H1 (cell line): Measurements from ENCODE around the gene PC. TPM values are rescaled to one million over a fixed set of nuclear protein-coding genes. Genes with fewer than 3 reads are reported as not detected.

Source experiments
- CHD1 ChIP-seq: IDR thresholded peaks from 2 replicates; pipeline ENCODE4 v1.6.1; 2012; ENCODE audit warnings: low read depth, low read length, improper control_type of control experiment
- EGR1 ChIP-seq: IDR thresholded peaks from 2 replicates; pipeline ENCODE4 v1.6.1; 2011; ENCODE audit warnings: low read depth, low read length, borderline replicate concordance
- MAX ChIP-seq: IDR thresholded peaks from 2 replicates; pipeline ENCODE4 v1.6.1; 2012; ENCODE audit warnings: inconsistent platforms
- NANOG ChIP-seq: IDR thresholded peaks from 2 replicates; pipeline ENCODE4 v1.6.1; 2011; ENCODE audit warnings: low read length, low read depth, mild to moderate bottlenecking, inconsistent platforms; ENCODE audit not compliant: insufficient read depth, poor library complexity, severe bottlenecking
- RFX5 ChIP-seq: IDR thresholded peaks from 2 replicates; pipeline ENCODE4 v1.6.1; 2011; ENCODE audit warnings: low read depth, low read length, improper control_type of control experiment, borderline replicate concordance
- RNF2 ChIP-seq: fragments of 200-900, 300-1000 bp; sonication (generic); IDR thresholded peaks from 2 replicates; pipeline ENCODE4 v1.7.1; 2016; ENCODE audit warnings: borderline replicate concordance, low read depth, mild to moderate bottlenecking, antibody characterized with exemption, low read length; ENCODE audit not compliant: poor library complexity, severe bottlenecking; ENCODE audit errors: missing control alignments
- TAF7 ChIP-seq: optimal IDR thresholded peaks from 2 replicates; pipeline ENCODE3; 2011; ENCODE audit warnings: low read depth, mild to moderate bottlenecking, inconsistent platforms, low read length, moderate library complexity, borderline replicate concordance
- TBP ChIP-seq: IDR thresholded peaks from 2 replicates; pipeline ENCODE4 v1.6.1; 2011; ENCODE audit warnings: low read depth, low read length, improper control_type of control experiment
- USF2 ChIP-seq: IDR thresholded peaks from 2 replicates; pipeline ENCODE4 v1.6.1; 2011; ENCODE audit warnings: low read length, improper control_type of control experiment
- polyA plus RNA-seq, 7 experiments: library from polyadenylated mRNA; depleted of rRNA in 3 of 7; stranded (reverse) in 5 of 7; unstranded in 2 of 7; fragments of >200 nt in 5 of 7; fragments of 200-250 nt in 2 of 7; gene quantifications; 1 replicate in 5 of 7; 2 replicates in 1 of 7; 4 replicates in 1 of 7; pipeline versions ENCODE4 v1.2.1 to v1.2.3, GENCODE V29; 2011 to 2013; ENCODE audit warnings: missing spikeins in 2 of 7, mixed read lengths in 2 of 7
- total RNA-seq: library from RNA; stranded (reverse); fragmentation: NEBNext Ultra II Directional; extraction: Animal tissue kit (Norgen Biotek cat#: 25700); gene quantifications from 2 replicates; pipeline ENCODE4 v1.2.1, GENCODE V29; 2021

Gene PC
- total and polyA plus RNA-seq, 2 of the 8 experiments (the other 6 are each of a cell fraction or from before 2014, with no cell fraction given): 11.5 to 27.5 TPM

- TF ChIP-seq TAF7: no peak
- no peak for TF ChIP-seq RFX5
- no peak for TF ChIP-seq RNF2
- TF ChIP-seq EGR1: no peak
- no peak for TF ChIP-seq NANOG
- TF ChIP-seq TBP: no peak
- no peak for TF ChIP-seq USF2
- no peak for TF ChIP-seq MAX
- TF ChIP-seq CHD1: no peak
Observed at GRCh38 chr11:66983275-66983924, 25.2 kb upstream of the PC start (continued).
